Lung (tissue), 12 donors: ENCODE data around the gene DMBX1. TPM values are rescaled to one million over a fixed set of nuclear protein-coding genes. Genes with fewer than 3 reads are reported as not detected.

Source experiments
- ATAC-seq: fragments of 200-7000 bp; cut with Tn5 transposase; one replicate; pipeline ENCODE4 v1.9.1; 2020; ENCODE audit warnings: moderate number of reproducible peaks; ENCODE audit not compliant: insufficient read depth, low FRiP score
- DNase-seq, 3 donors: peaks; one replicate each; pipeline ENCODE4 v3.0.0-alpha.2; 2013 to 2017
- H3K27ac ChIP-seq, 2 donors: one replicate each; pipeline ENCODE4 v1.5.1; 2013; ENCODE audit warnings: mild to moderate bottlenecking in 2 of 2, moderate library complexity in 2 of 2, control low read depth in 1 of 2, inconsistent platforms in 1 of 2, low read depth in 1 of 2, low read length in 1 of 2
- H3K27me3 ChIP-seq, 3 donors: one replicate each; pipeline ENCODE4 v1.5.1; 2013; ENCODE audit warnings: low read length in 2 of 3; ENCODE audit not compliant: control insufficient read depth in 3 of 3, insufficient read depth in 3 of 3
- H3K36me3 ChIP-seq, 4 donors: one replicate each; pipeline ENCODE4 v1.5.1; 2013; ENCODE audit warnings: low read length in 4 of 4, mild to moderate bottlenecking in 1 of 4, moderate library complexity in 1 of 4; ENCODE audit not compliant: control insufficient read depth in 4 of 4, insufficient read depth in 4 of 4
- H3K4me1 ChIP-seq, 5 donors: one replicate each; pipeline ENCODE4 v1.5.1; 2013; ENCODE audit warnings: low read length in 5 of 5, mild to moderate bottlenecking in 2 of 5, moderate library complexity in 1 of 5; ENCODE audit not compliant: control insufficient read depth in 5 of 5, insufficient read depth in 5 of 5
- H3K4me3 ChIP-seq: one replicate; pipeline ENCODE4 v1.5.1; 2013; ENCODE audit warnings: mild to moderate bottlenecking, control low read depth, moderate library complexity
- H3K9ac ChIP-seq, 2 donors: one replicate each; pipeline ENCODE4 v1.5.1; 2013; ENCODE audit warnings: low read length in 2 of 2, control low read depth in 1 of 2; ENCODE audit not compliant: insufficient read depth in 1 of 2
- H3K9me3 ChIP-seq, 4 donors: one replicate each; pipeline ENCODE4 v1.5.1; 2013; ENCODE audit warnings: low read length in 3 of 4, mild to moderate bottlenecking in 1 of 4, moderate library complexity in 1 of 4; ENCODE audit not compliant: control insufficient read depth in 4 of 4, insufficient read depth in 3 of 4
- WGBS, 2 donors: extraction: QIAGEN DNeasy Blood & Tissue Kit; methylation state at CpG; one replicate each; pipeline ENCODE4 v1.1.7; 2013; 5-methylcytosine and 5-hydroxymethylcytosine counted together
- polyA plus RNA-seq, 2 donors: library from polyadenylated mRNA; stranded (reverse); fragments of 200-250 nt; gene quantifications; one replicate each; pipeline ENCODE4 v1.2.1, GENCODE V29; 2013
- total RNA-seq, 2 donors: library from RNA; depleted of rRNA in 1 of 2; stranded (reverse); fragments of >200 nt in 1 of 2; gene quantifications; one replicate each; pipeline ENCODE4 v1.2.1, GENCODE V29; 2014 to 2021
- TF ChIP-seq, protein P1 (sequence below): IDR thresholded peaks from 2 replicates; pipeline ENCODE4 v1.5.1; 2012; ENCODE audit warnings: mild to moderate bottlenecking; ENCODE audit errors: control extremely low read depth, extremely low read depth
- donor health status: control.
- donor health status: control.
- donor health status: Bipolar disorder and iron deficiency.
- donor health status: healthy.
- donor health status: DM: yes; HTN: yes; CAD: no.

DMBX1 gene
- total and polyA plus RNA-seq, 4 donors, result 0.01 to 0.09 TPM; not detected in 2

DNA sequence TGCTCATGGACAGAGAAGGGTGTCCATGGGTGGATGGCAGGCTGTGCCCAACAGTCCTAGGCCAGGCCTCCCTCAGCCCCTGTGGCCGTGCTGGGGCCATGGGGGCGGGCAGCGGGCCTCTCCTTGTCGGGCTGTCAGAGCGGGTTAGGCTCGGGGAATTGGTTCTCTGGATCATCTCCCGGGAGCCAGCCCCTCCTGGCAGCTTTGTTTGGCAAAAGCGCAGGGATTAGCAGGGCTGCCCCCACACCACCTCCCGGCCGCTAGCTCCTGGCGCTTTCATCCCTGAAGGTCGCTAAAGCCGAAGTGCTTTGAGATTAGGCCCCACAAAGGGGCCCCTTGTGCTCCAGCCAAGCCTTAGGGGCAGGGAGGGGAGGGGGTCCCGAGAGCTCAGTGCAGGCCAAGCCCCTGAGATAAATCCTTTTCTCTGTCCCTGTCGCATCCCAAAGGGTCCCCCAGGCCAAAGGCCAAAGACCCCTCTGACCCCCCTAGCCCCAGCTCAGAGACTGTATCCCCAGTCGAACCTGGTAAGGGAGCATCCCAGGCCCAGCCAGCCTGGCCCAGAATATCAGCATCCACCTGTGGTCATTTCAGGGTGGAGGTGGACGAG lies 9.8 kb upstream of the DMBX1 start:
- ATAC-seq (no peak), DNase-seq (no peak)
- Histone ChIP-seq H3K27ac (no peak overlapping the region), H3K4me1 (peaks cover 0 to 6% (median 0%) of the 10 kb centered on the region in 5 donors), H3K27me3 (peaks cover 5 to 59% (median 29%) of the 10 kb centered on the region in 3 donors), H3K4me3 (no peak overlapping the region), H3K9me3 (no peaks in the 10 kb centered on the region), H3K36me3 (no peaks in the 10 kb centered on the region), H3K9ac (no peak overlapping the region)
- TF ChIP-seq, protein P1, sequence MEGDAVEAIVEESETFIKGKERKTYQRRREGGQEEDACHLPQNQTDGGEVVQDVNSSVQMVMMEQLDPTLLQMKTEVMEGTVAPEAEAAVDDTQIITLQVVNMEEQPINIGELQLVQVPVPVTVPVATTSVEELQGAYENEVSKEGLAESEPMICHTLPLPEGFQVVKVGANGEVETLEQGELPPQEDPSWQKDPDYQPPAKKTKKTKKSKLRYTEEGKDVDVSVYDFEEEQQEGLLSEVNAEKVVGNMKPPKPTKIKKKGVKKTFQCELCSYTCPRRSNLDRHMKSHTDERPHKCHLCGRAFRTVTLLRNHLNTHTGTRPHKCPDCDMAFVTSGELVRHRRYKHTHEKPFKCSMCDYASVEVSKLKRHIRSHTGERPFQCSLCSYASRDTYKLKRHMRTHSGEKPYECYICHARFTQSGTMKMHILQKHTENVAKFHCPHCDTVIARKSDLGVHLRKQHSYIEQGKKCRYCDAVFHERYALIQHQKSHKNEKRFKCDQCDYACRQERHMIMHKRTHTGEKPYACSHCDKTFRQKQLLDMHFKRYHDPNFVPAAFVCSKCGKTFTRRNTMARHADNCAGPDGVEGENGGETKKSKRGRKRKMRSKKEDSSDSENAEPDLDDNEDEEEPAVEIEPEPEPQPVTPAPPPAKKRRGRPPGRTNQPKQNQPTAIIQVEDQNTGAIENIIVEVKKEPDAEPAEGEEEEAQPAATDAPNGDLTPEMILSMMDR, result no peak
- WGBS, 2 donors, result 56 to 59% methylated on average over 17 of the region's 17 CpGs

DNA sequence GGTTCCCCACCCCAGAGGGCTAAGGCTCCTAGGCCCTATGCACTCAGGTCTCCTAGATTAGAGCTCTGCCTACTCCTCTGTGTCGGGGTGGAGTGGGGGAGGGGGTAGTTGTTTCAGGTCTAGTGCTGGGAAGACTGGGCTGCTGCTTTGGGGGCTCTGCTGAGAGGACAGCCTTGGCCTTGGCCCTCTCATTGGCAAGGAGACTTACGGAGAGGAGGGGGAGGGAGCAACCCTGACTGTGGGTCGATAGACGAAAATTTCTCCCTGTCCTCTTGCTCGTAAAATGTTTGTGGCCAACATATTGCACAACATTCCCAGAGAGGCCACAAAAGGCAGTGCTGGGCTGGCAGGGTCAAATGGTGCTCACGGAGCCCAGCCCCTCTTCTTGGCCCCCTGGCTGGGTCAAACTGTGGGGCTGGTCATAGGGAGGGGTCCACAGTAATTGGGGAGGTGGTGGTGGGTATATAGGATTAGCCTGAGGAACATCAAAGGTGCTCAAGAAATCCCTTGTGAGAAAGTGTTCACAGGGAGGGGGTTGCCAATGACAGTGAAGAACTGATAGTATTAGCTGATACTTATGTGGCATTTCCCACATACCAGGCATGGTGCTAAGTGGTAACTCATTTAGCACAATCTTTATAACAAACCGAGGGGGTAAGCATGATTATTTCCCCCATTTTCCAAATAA lies 8.5 kb upstream of the DMBX1 start:
- DNase-seq, result no peak
- H3K27me3 ChIP-seq, result peaks cover 5 to 64% (median 33%) of the 10 kb centered on the region in 3 donors

DNA sequence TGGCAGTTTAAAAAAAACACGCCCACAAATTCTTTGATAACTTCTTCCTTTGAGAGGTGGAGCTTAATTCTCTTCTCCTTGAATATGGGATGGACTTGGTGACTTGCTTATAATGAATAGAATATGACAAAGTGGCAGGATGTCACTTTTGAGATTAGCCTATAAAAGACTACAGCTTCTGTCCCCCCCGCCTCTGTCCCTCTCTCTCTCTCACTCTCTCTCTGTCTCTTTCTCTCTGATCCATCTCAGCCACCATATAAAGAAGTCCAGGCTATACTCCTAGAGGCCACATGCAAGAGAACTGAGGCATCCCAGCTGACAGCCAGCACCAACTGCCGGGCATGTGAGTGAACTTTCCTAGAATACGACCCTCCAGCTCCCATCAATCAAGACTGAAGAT lies 7.7 kb upstream of the DMBX1 start:
- ATAC-seq, result no peak
- peaks cover 0 to 6% (median 0%) of the 10 kb centered on the region in 5 donors for H3K4me1 ChIP-seq
- no peak overlapping the region for H3K4me3 ChIP-seq
- H3K36me3 ChIP-seq, result no peaks in the 10 kb centered on the region
- H3K9me3 ChIP-seq, result no peaks in the 10 kb centered on the region
- H3K27me3 ChIP-seq, result peaks cover 5 to 68% (median 41%) of the 10 kb centered on the region in 3 donors
- H3K27ac ChIP-seq, result no peak overlapping the region
- TF ChIP-seq, protein P1, result no peak
- no peak overlapping the region for H3K9ac ChIP-seq
- no peak for DNase-seq
- 52 to 64% methylated on average over 4 of the region's 4 CpGs for WGBS, 2 donors

More for the DNA sequence above, 8.5 kb upstream of the DMBX1 start:
- Histone ChIP-seq H3K4me3 (no peak overlapping the region), H3K4me1 (peaks cover 0 to 6% (median 0%) of the 10 kb centered on the region in 5 donors), H3K27ac (no peak overlapping the region), H3K9ac (no peak overlapping the region), H3K9me3 (no peaks in the 10 kb centered on the region), H3K36me3 (no peaks in the 10 kb centered on the region)
- TF ChIP-seq, protein P1, result no peak
- ATAC-seq, result no peak
- WGBS, 2 donors, result 29 to 37% methylated on average over 7 of the region's 7 CpGs
